Measurements from ENCODE around the gene FERMT1.

The FERMT1 gene

DNA sequence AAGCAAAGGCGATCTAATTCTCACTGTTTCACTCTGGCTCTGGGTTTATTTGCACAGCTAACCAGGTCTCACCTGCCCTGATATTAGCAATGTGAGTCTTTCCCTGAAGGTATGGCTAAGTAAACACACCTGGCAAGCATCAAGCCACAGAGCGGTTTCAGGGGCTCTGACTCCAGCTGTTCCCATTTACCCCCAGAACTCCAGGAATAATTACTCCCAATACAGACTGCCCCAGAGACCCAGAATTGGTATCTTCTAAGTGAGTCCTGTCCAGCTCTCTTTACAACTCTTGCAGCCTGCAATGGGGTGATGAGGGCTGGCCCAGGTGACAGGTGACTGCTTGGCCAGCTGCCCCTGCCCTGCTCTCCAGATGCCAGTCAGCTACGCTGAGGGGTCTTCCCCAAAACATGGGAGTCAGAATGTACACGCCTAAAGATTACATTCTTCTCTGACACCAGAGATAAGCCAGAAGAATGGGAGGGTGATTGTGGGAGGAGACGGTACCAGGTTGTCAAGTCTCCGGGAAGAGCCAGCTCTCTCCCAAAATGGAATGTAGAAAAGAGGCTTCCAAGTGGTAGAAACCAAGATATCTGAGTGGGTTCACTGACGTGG is 64.0 kb downstream of the FERMT1 start:
- H3K9me2 ChIP-seq (replicated peaks; ENCODE audit: insufficient read depth, low read length) = no peaks in the 10 kb centered on the region
- H3F3A ChIP-seq (ENCODE audit: insufficient read depth) = no peaks in the 10 kb centered on the region
- H3K27me3 ChIP-seq (ENCODE audit: low read length) = no peaks in the 10 kb centered on the region
- H3K4me3 ChIP-seq (ENCODE audit: insufficient read depth, low read length, poor library complexity, severe bottlenecking) = no peak overlapping the region
- no peak overlapping the region for H2AFZ ChIP-seq (ENCODE audit: low read depth, low read length, severe bottlenecking)
- H3K4me2 ChIP-seq (ENCODE audit: low read depth, low read length, poor library complexity, severe bottlenecking) = no peak overlapping the region
- H3K27ac ChIP-seq (ENCODE audit: low read depth, low read length) = no peak overlapping the region
- TF ChIP-seq EZH2phosphoT487 (conservative IDR thresholded peaks at IDR 0.05; ENCODE audit: low read length) = no peak
- TF ChIP-seq, protein P1, sequence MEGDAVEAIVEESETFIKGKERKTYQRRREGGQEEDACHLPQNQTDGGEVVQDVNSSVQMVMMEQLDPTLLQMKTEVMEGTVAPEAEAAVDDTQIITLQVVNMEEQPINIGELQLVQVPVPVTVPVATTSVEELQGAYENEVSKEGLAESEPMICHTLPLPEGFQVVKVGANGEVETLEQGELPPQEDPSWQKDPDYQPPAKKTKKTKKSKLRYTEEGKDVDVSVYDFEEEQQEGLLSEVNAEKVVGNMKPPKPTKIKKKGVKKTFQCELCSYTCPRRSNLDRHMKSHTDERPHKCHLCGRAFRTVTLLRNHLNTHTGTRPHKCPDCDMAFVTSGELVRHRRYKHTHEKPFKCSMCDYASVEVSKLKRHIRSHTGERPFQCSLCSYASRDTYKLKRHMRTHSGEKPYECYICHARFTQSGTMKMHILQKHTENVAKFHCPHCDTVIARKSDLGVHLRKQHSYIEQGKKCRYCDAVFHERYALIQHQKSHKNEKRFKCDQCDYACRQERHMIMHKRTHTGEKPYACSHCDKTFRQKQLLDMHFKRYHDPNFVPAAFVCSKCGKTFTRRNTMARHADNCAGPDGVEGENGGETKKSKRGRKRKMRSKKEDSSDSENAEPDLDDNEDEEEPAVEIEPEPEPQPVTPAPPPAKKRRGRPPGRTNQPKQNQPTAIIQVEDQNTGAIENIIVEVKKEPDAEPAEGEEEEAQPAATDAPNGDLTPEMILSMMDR (IDR thresholded peaks at IDR 0.05; ENCODE audit: insufficient read depth, low read length, poor library complexity, severe bottlenecking) = no peak
- no peaks in the 10 kb centered on the region for H3K9me3 ChIP-seq (ENCODE audit: insufficient read depth, low read length)
- no peaks in the 10 kb centered on the region for H3K36me3 ChIP-seq (ENCODE audit: low read length)
- no peak overlapping the region for H3K9ac ChIP-seq (ENCODE audit: low read length)
- no peaks in the 10 kb centered on the region for H4K20me1 ChIP-seq (ENCODE audit: low read depth, low read length)
- H3K79me2 ChIP-seq (ENCODE audit: insufficient read depth, low read length) = no peaks in the 10 kb centered on the region

DNA sequence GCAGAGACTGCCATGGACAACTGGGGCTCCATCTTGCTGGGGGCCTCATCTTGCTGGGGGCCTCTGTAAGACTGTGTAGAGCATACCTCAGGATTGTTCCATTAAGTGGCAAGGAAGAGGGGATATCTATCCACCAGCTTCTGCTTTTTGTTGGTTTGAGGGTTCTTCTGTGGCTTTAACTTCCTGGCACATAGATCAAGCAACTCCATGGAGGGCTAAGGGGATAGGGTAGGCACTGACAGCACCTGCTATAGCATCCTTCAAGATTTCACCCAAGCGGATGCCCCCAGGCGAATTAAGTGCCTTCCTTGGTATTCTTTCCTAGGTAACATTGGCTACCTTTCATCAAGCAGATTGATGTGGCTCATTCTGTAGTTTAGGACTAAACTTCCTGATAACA is 65.1 kb downstream of the FERMT1 start:
- Histone ChIP-seq H3K27me3 (ENCODE audit: low read length) (no peaks in the 10 kb centered on the region), H2AFZ (ENCODE audit: low read depth, low read length, severe bottlenecking) (no peak overlapping the region), H3F3A (ENCODE audit: insufficient read depth) (no peaks in the 10 kb centered on the region)

DNA sequence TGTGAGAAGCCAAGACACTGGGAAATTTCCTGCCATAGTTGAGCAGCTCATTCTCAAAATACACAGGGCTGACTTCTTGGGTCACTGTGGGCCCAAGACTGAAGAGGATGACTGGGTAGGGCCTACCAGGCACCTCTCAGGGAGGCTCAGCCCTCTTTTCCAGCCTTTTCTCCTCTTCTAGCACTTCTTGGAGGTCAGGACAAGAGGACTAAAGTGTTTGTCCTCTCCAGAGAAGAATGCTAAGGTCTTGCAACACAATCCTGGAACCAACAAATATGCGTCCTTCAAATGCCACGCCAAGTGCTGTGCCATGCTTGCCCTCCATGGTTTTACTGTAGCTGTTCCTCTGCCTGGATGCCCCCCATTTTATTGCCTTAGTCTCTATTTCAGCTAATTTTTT is 65.7 kb downstream of the FERMT1 start:
- no peak for TF ChIP-seq EZH2phosphoT487 (conservative IDR thresholded peaks at IDR 0.05; ENCODE audit: low read length)
- TF ChIP-seq, protein P1 (IDR thresholded peaks at IDR 0.05; ENCODE audit: insufficient read depth, low read length, poor library complexity, severe bottlenecking) = no peak
- no peak overlapping the region for H3K9ac ChIP-seq (ENCODE audit: low read length)
- H3K79me2 ChIP-seq (ENCODE audit: insufficient read depth, low read length) = no peaks in the 10 kb centered on the region
- H3F3A ChIP-seq (ENCODE audit: insufficient read depth) = no peaks in the 10 kb centered on the region
- H3K27ac ChIP-seq (ENCODE audit: low read depth, low read length) = no peak overlapping the region
- H4K20me1 ChIP-seq (ENCODE audit: low read depth, low read length) = no peaks in the 10 kb centered on the region
- no peak overlapping the region for H3K4me2 ChIP-seq (ENCODE audit: low read depth, low read length, poor library complexity, severe bottlenecking)
- no peaks in the 10 kb centered on the region for H3K9me3 ChIP-seq (ENCODE audit: insufficient read depth, low read length)
- H2AFZ ChIP-seq (ENCODE audit: low read depth, low read length, severe bottlenecking) = no peak overlapping the region
- no peaks in the 10 kb centered on the region for H3K9me2 ChIP-seq (replicated peaks; ENCODE audit: insufficient read depth, low read length)
- H3K36me3 ChIP-seq (ENCODE audit: low read length) = no peaks in the 10 kb centered on the region
- H3K4me3 ChIP-seq (ENCODE audit: insufficient read depth, low read length, poor library complexity, severe bottlenecking) = no peak overlapping the region
- H3K27me3 ChIP-seq (ENCODE audit: low read length) = no peaks in the 10 kb centered on the region

More for the DNA sequence above, 65.1 kb downstream of the FERMT1 start:
- H3K79me2 ChIP-seq (ENCODE audit: insufficient read depth, low read length) = no peaks in the 10 kb centered on the region
- no peaks in the 10 kb centered on the region for H3K36me3 ChIP-seq (ENCODE audit: low read length)
- H3K9me2 ChIP-seq (replicated peaks; ENCODE audit: insufficient read depth, low read length) = no peaks in the 10 kb centered on the region
- no peak for TF ChIP-seq EZH2phosphoT487 (conservative IDR thresholded peaks at IDR 0.05; ENCODE audit: low read length)
- TF ChIP-seq, protein P1 (IDR thresholded peaks at IDR 0.05; ENCODE audit: insufficient read depth, low read length, poor library complexity, severe bottlenecking) = no peak
- H4K20me1 ChIP-seq (ENCODE audit: low read depth, low read length) = no peaks in the 10 kb centered on the region
- H3K9ac ChIP-seq (ENCODE audit: low read length) = no peak overlapping the region
- no peak overlapping the region for H3K27ac ChIP-seq (ENCODE audit: low read depth, low read length)
- H3K4me2 ChIP-seq (ENCODE audit: low read depth, low read length, poor library complexity, severe bottlenecking) = no peak overlapping the region
- H3K9me3 ChIP-seq (ENCODE audit: insufficient read depth, low read length) = no peaks in the 10 kb centered on the region
- H3K4me3 ChIP-seq (ENCODE audit: insufficient read depth, low read length, poor library complexity, severe bottlenecking) = no peak overlapping the region
